Measurements from ENCODE around the gene WDR75.

- TF ChIP-seq CTCF (conservative IDR thresholded peaks at IDR 0.05) = no peak
- TF ChIP-seq EZH2 (IDR thresholded peaks at IDR 0.05; ENCODE audit: low read depth) = no peak
These were observed 46.2 kb downstream of the WDR75 start for GRCh38 chr2:189487283-189488007.
